BJ (cell line): ENCODE measurements around the gene ZNF723. TPM values are rescaled to one million over a fixed set of nuclear protein-coding genes. Genes with fewer than 3 reads are reported as not detected.

Source experiments
- CTCF ChIA-PET: fragments of 350-600 bp; formaldehyde crosslinking; extraction: SDS; loops from one replicate; lab custom pipeline; 2021; ENCODE audit warnings: antibody characterized with exemption, inconsistent platforms; lab: Yijun Ruan, JAX
- POLR2A ChIA-PET: fragments of 300-600 bp; sonication (Branson Sonifier 250); formaldehyde crosslinking; extraction: SDS; loops from one replicate; lab custom pipeline; 2021; ENCODE audit warnings: antibody characterized with exemption; lab: Charles Lee
- DNase-seq: peaks from one replicate; pipeline ENCODE4 v3.0.0-alpha.2; 2011; ENCODE audit warnings: low read depth
- H3K27me3 ChIP-seq: 2 replicates; pipeline ENCODE4 v1.6.0; 2011; ENCODE audit warnings: low read length; ENCODE audit not compliant: control insufficient read depth, insufficient read depth
- H3K36me3 ChIP-seq: 2 replicates; pipeline ENCODE4 v1.5.1; 2011; ENCODE audit warnings: low read length; ENCODE audit not compliant: control insufficient read depth, insufficient read depth
- H3K4me3 ChIP-seq: 2 replicates; pipeline ENCODE4 v1.5.1; 2011; ENCODE audit warnings: low read depth, mild to moderate bottlenecking, control low read depth, low read length
- polyA plus RNA-seq: library from polyadenylated mRNA; depleted of rRNA; stranded (reverse); fragments of >200 nt; gene quantifications from 2 replicates; pipeline ENCODE4 v1.2.3, GENCODE V29; 2011; rRNA removed
- small RNA-seq: library from RNA; depleted of rRNA; stranded (forward); fragments of <200 nt; gene quantifications from one replicate; pipeline ENCODE3, GENCODE V24; 2012; ENCODE audit warnings: low replicate concordance, low read depth; ENCODE audit not compliant: insufficient read length
- TF ChIP-seq, protein P1 (sequence below): IDR thresholded peaks from 2 replicates; pipeline ENCODE4 v1.5.1; 2011; ENCODE audit warnings: low read depth, mild to moderate bottlenecking, control low read depth, inconsistent platforms, low read length, moderate library complexity; ENCODE audit not compliant: insufficient read depth

Gene ZNF723
- polyA plus RNA-seq, 1 experiment = not detected

GRCh38 chr19:22893855-22894270 lies 61.8 kb downstream of the ZNF723 start:
- ChIA-PET POLR2A (no interaction called here), CTCF (no interaction called here)
- DNase-seq = no peak
- TF ChIP-seq, protein P1, sequence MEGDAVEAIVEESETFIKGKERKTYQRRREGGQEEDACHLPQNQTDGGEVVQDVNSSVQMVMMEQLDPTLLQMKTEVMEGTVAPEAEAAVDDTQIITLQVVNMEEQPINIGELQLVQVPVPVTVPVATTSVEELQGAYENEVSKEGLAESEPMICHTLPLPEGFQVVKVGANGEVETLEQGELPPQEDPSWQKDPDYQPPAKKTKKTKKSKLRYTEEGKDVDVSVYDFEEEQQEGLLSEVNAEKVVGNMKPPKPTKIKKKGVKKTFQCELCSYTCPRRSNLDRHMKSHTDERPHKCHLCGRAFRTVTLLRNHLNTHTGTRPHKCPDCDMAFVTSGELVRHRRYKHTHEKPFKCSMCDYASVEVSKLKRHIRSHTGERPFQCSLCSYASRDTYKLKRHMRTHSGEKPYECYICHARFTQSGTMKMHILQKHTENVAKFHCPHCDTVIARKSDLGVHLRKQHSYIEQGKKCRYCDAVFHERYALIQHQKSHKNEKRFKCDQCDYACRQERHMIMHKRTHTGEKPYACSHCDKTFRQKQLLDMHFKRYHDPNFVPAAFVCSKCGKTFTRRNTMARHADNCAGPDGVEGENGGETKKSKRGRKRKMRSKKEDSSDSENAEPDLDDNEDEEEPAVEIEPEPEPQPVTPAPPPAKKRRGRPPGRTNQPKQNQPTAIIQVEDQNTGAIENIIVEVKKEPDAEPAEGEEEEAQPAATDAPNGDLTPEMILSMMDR = no peak
- no peak overlapping the region for H3K4me3 ChIP-seq
- H3K36me3 ChIP-seq = no peaks in the 10 kb centered on the region
- H3K27me3 ChIP-seq = no peaks in the 10 kb centered on the region

DNA sequence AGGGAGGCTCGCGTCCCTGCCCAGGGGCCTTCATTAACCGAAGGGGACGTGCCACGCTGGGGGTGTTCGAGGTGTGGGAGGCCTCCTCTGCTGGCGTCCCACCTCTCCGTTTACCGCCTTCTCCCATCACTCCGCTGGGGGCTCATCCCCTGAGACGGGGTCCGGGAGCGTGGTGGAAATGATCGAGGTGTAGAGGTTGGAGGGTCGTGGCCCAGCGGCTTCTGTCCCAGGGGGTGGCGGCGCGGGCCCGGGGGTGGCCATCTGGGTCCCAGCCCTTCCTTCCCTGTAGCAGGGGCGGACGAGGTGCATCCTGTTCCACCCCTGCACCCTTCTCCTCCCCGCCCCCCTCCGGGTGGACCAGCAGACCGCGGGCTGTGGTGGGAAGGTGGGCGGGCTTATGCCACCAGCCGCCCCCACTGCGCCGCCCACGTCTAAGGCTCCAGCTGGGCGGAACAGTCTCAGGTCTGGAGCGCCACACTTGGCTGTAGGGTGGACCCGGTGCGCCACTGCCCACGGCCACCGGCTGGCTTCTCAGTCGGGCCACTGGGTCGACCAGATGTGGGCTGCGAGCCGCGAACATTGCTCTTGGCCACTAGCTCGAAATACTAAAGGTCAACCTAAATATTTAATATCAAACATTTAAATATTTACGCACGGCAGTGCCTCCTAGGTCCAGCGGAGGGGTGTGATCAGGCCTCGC lies 69.5 kb downstream of the ZNF723 start:
- ChIA-PET CTCF (no interaction called here), POLR2A (no interaction called here)
- TF ChIP-seq, protein P1 = no peak
- Histone ChIP-seq H3K36me3 (no peaks in the 10 kb centered on the region), H3K4me3 (no peak overlapping the region), H3K27me3 (no peaks in the 10 kb centered on the region)
- no peak for DNase-seq

Small RNAs within 50 kb of the gene (small RNA-seq; reads per million reads assigned to genes)
- not detected for gene VN1R88P

Other genes starting within 250 kb of the ZNF723 start
- gene ZNF492, start 198.0 kb upstream of the ZNF723 start, polyA plus RNA-seq = 0.07 and 0.09 TPM in 2 replicates
- gene ZNF99, start 48.1 kb upstream of the ZNF723 start, polyA plus RNA-seq = not detected in 2 replicates
- not detected in 2 replicates for gene ZNF728, start 170.9 kb downstream of the ZNF723 start, polyA plus RNA-seq